HG03025 (cell line): Measurements from ENCODE around the gene GFOD1.
"Not testable (repeated sequence)": the region's sequence is repeated elsewhere in the genome, so short reads cannot be mapped to it uniquely, and the experiment has no call there.

Experiments
- ATAC-seq: cut with Tn5 transposase; IDR thresholded peaks from one replicate; pipeline ENCODE4 v1.9.1; 2021; ENCODE audit warnings: mild to moderate bottlenecking, moderate library complexity; ENCODE audit not compliant: unreplicated experiment, low FRiP score

GFOD1 gene

DNA sequence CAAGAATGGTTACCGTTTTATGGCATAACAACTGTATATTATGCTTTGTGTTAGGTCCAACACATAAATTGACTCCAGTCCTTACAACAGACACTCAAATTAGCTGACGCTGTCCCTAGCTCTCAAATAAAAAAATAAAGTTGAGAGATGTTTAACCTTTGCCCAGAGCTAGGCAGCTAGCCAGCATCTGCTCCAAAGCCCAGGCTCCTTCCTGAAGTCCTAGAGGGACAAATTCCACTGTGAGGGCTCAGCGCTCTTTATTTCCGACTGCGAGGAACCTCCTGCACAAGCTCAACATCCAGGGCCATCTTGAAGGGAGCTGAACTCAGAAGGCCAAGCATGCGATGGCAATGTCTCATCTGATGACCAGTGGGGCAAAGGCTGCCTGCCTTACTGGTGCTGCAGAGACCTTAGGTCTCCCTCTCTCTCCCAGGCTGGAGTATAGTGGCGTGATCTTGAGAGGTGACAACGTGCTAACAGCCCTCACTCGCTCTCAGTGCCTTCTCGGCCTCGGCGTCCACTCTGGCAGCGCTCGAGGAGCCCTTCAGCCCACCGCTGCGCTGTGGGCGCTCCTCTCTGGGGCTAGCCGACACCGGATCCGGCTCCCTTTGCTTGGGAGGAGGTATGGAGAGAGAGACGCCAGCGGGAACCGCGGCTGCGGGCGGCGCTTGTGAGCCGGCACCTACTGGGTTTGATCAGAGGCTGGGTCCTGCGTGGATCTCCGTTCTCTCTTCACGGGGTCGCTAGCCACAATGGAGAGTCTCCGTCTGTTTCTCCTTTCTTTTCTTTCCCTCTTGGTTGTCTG, 24.7 kb upstream of the GFOD1 start:
- ATAC-seq: no peak

DNA sequence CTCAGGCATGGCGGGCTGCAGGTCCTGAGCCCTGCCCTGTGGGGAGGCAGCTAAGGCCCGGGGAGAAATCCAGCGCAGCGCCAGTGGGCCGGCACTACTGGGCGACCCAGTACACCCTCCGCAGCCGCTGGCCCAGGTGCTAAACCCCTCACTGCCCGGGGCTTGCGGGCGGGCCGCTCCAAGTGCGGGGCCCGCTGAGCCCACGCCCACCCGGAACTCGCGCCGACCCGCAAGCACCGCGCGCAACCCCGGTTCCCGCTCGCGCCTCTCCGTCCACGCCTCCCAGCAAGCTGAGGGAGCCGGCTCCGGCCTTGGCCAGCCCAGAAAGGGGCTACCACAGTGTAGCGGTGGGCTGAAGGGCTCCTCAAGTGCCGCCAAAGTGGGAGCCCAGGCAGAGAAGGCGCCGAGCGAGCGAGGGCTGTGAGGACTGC, 23.8 kb upstream of the GFOD1 start:
- not testable (repeated sequence) for ATAC-seq

DNA sequence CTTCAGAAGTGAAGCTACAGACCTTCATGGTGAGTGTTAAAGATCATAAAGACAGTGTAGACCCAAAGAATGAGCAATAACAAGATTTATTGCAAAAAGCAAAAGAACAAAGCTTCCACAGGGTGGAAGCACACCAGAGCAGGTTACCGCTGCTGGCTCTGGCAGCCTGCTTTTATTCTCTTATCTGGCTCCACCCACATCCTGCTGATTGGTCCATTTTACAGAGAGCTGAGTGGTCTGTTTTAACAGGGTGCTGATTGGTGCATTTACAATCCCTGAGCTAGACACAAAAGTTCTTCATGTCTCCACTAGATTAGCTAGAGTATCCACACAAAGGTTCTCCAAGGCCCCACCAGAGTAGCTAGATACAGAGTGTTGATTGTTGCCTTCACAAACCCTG, 23.0 kb upstream of the GFOD1 start:
- ATAC-seq: not testable (repeated sequence)

DNA sequence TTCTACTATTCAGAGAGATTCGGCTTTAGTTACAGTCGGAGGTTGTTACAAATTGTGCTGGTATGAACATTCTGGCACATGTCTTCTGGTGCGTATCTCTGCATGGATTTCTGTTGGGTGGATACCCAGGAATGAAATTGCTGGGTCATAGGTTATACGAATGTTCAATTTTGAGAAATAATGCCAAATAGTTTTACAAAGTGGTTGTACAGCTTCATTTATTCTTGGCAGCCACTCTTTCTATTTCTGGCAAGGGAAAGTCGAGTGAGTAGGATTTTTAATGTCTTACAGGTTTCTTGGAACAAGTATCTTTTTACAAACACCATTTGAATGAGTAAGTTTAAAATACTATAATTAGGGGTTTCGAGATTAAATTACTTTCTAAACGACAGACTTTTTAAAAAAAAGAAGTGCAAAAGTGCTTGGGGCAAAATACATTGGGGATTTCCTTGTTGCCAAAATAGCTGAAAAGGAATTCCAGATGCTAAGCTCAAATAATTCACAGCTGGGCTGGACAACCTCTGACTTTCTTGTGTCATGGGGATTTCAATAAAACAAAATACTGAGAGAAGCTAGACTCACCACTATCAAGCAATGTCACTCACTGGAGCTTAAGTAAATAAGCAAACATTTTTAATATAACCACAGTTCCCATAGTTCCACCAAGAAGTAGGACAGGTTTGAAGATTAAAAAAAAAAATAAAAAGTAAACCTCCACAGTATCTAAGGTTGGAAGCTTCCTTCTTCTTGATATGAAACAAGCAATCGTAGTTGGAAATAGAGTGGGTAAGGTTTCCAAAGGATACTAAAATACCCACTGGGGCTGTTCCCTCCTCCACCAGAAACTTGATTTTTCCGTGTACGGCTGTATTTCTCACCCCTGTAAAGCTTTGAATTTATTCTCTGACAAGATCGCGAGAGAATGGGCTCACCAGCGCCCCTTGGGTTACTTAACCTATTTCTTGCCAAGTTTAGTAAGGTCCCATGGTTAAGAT, 21.6 kb upstream of the GFOD1 start:
- ATAC-seq: no peak

DNA sequence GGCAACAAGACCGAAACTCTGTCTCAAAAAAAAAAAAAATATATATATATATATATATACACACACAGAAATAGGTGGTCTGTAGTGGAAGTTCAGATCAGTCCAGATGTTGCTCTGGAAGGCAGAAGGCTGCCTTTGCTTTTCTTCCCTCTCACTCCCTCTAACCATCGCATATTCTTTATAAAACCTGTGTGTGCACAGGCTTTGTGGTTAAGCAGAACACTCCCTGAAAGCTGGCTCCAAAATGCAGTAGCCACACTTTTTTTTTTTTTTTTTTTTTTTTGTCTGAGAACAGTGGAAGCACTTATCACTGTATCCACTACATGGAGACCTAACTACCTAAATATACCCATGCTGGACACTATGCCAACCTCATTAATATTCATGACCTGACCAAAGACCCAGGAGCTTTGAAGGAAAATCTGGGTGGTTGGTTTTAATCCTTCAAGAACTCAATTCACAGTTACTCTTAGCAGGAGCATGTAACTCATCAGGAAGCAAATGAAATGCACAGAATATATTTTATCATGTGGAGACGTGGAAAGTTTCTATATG, 20.0 kb upstream of the GFOD1 start:
- ATAC-seq: no peak

DNA sequence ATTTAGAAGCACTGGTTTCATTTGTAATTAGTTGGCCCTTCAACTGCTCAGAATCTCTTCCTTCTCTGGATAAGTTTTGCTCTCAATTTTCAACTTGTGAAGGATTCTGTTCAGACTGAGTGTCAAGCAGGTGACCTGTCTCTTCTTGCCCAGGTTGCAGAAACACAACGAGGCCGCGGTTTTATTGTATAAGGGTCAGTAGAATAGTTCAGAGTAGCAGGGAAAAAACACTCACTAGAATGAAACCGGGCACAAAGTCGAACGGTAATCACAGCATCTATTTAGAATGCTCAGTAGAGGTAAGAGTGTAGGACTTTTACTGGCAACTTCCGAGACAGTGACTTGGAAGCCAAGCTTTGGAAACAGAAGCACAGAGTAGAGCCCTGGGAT, 17.9 kb upstream of the GFOD1 start:
- no peak for ATAC-seq

DNA sequence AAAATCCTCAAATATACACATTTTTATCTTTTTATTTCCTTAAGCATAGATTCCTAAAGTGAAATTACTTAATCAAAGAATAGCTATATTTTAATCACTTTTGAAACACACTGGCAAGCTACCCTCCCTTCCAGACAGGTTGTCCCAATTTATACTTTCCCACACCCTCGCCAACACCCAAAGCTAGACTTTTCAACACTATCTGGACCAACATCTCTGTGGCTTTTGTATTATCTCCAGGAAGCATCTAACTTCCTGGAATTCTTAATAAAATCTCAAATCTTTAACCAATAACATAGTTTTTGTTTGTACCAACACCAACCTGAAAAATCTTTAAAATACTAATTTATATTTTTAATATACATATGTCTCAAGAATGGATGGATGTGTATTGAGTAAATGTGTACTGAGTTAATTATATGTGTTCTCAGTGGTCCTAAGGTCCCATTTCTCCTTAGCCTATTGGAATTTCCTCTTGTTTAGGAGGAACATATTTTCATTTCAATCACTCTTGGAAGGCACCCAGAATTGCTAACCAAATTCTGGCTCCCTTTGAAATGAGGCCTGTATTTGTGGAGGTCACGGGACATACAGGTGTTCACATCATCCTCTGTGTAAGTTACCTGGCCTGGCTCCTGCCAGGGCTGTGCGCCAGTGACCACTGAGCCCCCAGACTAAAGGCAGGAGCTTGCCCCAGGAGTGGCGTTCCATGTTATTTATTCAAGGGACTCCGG, 17.4 kb upstream of the GFOD1 start:
- no peak for ATAC-seq

DNA sequence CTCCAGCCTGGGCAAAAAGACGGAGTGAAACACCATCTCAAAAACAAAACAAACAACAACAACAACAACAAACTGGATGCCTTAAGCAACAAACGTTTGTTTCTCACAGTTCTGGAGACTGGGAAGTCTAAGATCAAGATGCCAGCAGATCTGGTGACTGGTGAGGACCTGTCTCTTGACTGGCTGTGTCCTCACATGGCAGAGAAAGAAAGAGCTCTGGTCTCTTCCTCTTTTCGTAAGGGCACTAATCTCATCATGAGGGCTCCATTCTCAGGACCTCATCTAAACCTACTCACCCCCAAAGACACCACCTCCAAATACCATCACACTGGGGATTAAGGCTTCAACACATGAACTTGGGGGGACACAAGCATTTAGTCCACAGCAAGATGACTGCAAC, 13.5 kb upstream of the GFOD1 start:
- ATAC-seq: no peak

DNA sequence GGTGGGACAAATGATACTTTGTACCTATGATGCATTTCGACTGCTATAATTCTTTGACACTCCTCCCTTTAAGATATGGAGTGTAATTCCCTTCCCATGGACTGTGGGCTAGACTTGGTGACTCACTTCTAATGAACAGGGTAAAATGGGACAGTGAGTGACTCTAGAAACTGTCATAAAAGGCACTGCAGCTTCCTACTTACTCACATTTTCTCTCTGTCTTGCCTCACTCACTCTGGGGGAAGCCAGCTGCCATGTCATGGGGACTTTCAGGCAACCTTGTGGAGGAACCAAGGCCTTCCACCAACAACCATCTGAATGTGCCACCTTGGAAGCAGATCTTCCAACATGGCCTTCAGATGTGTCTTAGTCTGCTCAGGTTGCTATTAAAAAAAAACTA, 12.9 kb upstream of the GFOD1 start:
- ATAC-seq: no peak

DNA sequence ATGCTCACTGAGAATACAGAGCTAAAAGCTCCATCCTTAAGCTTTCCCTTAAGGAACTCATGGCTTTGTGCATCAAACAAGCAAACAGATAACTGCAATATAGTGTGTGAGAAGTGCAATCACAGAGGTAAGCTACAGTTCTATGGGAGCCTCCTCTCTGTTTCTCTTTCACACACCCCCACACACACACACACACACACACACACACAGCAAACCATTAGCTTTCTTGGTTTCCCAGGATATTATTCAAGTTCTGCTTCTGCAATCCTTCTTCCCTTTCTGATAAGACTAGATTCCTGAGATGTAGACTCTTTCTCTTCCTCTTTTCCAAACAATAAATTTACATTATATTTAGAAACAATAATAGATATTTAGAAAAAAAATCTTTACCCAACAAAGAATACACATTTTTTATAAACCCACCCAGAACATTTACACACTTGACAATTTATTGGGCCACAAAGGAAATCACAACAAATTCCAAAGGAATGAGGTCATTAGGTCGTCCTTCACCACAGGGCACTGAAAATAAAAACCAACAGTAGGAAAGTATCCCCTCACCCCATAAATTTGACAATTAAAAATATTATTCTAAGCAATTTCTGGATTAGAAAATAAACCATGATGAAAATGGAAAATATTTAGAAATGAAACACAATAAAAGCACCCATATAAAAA, 9.3 kb upstream of the GFOD1 start:
- ATAC-seq: no peak

DNA sequence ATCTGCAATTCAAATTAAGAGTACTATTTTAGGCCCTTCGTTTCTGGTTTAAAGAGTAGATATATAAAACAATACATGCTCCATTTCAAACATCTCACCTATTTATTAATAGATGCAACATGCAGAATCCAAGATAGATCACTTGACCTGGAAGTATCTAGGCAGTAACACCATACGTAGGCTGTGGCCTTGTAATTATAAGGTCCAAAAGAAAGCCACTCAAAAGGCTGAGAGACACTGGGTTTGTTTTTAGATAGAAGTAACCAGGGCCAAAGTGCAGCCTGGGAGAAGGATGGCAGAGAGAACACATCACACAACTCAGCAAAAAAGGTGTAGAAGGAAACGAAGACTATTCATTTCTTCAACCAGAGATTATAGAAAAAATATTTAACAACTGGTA, 8.4 kb upstream of the GFOD1 start:
- ATAC-seq: no peak

DNA sequence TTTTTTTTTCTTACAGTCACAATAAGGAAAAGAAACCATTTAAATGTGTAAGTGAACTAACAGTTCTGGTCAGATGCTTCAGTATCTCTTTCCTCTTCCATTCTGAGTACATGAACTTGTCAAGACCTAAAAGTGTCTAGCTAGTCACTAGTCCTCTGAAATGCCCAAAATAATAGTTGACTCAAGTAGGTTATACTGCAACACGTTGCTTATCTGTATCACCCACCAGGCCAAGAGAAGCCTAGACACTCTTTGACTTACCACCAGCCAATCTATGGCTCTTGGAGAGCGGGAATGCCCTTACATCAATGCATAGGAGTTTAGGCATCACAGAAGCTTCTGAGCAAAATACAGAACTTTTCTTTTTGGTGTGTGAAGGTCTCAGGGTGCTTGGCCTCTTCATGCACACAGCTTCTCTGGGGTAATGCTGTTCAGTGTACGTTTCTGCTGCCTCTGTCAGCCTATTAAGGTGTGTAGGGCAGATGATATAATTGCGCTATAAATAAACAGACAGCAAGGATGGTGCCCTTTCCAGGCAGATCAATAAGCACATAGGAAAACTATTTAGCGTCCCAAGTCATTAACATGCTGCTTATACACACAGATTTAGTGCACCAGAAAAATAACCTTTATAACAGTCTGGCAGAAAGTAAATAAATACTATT, 7.8 kb upstream of the GFOD1 start:
- no peak for ATAC-seq

DNA sequence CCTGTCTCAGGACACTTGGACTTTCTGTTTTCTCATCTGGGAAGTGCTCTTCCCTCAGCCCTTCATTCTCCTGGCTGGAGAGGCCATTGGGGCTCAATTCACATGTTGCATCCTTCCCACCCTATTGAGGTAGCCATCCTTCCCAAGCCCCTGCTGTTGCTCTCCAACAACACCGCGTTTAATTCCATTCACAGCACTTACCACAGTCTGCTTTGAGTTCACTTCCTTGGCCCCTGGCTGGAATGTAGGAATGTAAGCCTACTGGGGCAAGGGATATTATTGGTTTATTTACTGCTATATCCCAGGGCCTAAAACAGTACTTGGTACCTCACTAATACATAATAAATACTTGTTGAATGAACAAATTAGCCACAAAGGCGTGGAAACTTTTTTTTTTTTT, 6.7 kb upstream of the GFOD1 start:
- no peak for ATAC-seq

DNA sequence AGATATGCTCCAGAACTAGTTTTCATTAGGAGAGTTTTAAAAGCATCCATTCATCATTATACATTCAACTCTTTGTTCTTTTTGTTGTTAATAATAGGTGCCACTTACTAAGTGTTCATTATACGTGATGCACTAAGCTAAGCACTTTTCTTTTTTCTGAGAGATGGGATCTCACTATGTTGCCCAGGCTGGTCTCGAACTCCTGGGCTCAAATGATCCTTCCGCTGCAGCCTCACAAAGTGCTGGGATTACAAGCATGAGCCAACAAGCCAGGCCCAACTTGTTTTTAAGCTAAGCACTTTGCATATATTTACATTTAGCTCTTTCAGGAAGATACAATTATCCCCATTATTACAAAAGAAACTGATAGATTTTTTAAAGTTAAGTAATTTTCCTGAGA, 5.7 kb upstream of the GFOD1 start:
- ATAC-seq: no peak

DNA sequence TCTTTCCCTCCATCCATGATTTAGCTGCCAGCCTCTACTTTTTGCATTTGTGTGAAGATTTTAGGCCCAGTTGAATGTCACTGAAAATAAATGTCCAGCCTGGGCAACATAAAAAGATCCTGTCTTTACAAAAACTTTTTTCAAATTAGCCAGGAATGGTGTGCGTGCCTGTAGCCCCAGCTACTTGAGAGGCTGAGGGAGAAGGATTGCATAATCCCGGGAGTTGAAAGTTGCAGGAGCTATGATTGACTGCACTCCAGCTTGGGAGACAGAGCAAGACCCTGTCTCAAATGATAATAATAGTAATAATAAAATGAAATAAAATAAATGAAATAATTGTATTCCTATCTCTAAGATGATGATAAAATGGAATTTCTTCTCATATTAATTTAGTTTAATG, 5.0 kb upstream of the GFOD1 start:
- ATAC-seq: no peak

DNA sequence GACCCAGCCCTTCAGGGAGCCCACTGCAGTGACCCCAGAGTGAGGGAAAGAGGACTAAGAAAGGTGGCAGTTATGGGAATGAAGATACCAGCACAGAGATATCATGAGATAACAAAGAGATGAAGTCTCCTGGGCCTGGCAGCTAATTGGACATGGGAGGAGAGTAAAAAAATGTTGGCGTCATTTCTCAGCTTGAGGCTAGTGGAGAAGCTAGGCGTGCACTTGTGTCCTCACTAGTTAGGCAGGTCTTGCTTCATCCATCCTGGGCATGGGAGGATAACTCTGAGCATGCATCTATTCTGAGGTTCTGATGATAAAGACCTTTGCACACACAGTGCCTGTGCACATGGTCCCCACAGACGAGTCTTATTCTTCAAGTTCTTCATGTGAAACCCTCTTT, 4.1 kb upstream of the GFOD1 start:
- no peak for ATAC-seq

DNA sequence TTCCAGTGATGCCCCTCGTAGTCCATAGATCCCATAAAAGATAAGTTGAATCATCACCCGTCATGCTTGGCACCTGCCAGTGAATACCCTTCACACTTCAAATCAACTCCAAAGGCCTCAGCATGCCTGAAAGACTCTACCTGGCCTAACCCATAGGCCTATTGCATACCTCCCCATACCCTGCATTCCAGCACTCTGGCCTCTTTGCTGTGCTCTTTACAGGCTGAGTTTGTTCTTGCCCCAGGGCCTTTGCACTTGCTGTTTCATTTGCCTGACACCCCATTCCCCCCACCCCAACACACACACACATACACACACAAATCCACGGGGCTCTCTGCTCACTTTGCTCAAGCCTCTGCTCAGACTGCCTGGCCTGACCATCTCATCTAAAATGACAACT, 3.0 kb upstream of the GFOD1 start:
- no peak for ATAC-seq

DNA sequence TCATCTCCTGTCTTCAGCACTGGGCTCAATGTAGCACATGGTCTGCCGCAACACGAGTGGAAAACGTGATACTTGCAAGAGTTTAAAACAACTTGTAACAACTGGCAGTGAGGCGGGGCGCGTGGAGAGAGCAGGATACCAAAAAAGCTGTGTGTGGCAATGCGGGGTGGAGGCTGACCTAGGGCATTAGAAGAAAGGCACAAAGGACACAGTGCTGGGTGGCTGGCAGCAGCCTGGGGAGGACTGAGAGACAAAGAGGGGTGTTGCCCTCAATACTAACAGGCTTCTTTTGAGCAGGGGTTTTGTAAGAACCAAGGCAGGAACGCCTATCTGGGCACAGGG, 1.5 kb upstream of the GFOD1 start:
- ATAC-seq: no peak

DNA sequence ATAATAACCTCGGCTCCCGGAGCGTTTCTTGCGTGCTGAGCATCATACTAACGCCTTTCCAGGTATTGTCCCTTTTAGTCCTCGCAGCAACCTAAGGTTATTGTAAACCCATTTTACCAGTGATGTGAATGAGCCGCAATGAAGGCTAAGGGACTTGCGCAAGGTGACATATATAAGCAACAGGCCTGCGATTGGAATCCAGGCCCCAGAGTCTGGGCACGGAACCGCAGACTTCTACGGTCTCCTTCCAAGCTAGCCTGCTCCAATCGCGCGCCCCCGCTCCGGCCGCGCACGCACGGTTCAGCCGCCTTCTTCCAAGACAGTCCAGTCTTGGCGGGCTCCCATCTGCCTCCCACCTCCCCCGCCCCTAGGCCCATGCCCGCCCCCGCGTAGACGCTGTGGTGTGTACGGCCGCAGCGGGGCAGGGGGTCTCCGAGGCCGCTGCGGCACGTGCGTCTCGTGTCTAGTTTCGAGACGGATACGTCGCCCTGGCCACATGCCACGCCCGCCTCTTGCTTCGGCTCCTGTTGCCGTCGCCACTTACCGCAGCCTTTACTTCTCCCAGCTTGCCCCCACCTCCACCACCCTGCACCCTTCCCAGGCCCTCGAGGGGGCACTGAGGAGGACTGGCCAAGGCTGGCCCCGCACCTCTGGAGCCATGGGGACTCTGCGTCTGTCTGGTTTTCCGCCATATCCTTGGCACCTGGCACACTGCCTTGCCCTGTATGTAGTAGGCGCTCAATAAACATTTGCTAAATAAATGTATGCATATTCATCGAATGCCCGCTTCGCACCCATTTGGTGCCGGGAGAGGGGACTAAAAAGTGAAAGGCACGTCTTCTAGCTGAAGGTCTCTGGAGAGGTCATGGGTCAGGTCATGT, 855 bp upstream of the GFOD1 start:
- no peak for ATAC-seq
